Natural killer cell treated with Interleukin-12 subunit alpha and Interleukin-12 subunit beta and Interleukin-15 and Interleukin-18, amount 100 ng/mL, for 72 hours (primary cell): ENCODE measurements around the gene NDUFS3. TPM values are rescaled to one million over a fixed set of nuclear protein-coding genes. Genes with fewer than 3 reads are reported as not detected.
A peak's percentile ranks its signal among the peaks of the same experiment; 100 is the strongest.

Experiments used
- ATAC-seq, 2 donors: fragments of 150-1000 bp; cut with Tn5 transposase in 1 of 2; sonication (Bioruptor Pico), chemical (Tn5 transposase) in 1 of 2; 2 replicates each; pipeline ENCODE4 v1.10.0; 2021
- DNase-seq: peaks from one replicate; pipeline ENCODE4 v3.0.0; 2022; ENCODE audit warnings: low spot score
- H3K27ac Mint-ChIP-seq, 2 donors: 1 replicate in 1 of 2; 2 replicates in 1 of 2; pipeline ENCODE4 v1.8.0; 2022; ENCODE audit warnings: mixed read lengths in 2 of 2, mild to moderate bottlenecking in 1 of 2, moderate library complexity in 1 of 2
- H3K27me3 Mint-ChIP-seq, 2 donors: 1 replicate in 1 of 2; 2 replicates in 1 of 2; pipeline ENCODE4 v1.8.0; 2022; ENCODE audit warnings: mixed read lengths in 2 of 2
- H3K36me3 Mint-ChIP-seq: one replicate; pipeline ENCODE4 v1.8.0; 2022; ENCODE audit warnings: mixed read lengths
- H3K4me1 Mint-ChIP-seq, 2 donors: 1 replicate in 1 of 2; 2 replicates in 1 of 2; pipeline ENCODE4 v1.8.0; 2022; ENCODE audit warnings: low read depth in 2 of 2, mixed read lengths in 2 of 2, mild to moderate bottlenecking in 1 of 2
- H3K4me3 Mint-ChIP-seq: one replicate; pipeline ENCODE4 v1.8.0; 2022; ENCODE audit warnings: mixed read lengths
- H3K9me3 Mint-ChIP-seq: 2 replicates; pipeline ENCODE4 v1.8.0; 2022; ENCODE audit warnings: mixed read lengths
- total RNA-seq, 2 donors: library from RNA; stranded (reverse); gene quantifications; one replicate each; pipeline ENCODE4 v1.2.3, GENCODE V29; 2022

Gene NDUFS3
- total RNA-seq, 2 donors from 2014 or later, result 101 to 145 TPM

- no peaks in the 10 kb centered on the region for H3K9me3 Mint-ChIP-seq
- H3K27ac Mint-ChIP-seq, result no peak overlapping the region
- H3K27me3 Mint-ChIP-seq, result peaks cover 0 to 8% of the 10 kb centered on the region in 2 donors
- no peak overlapping the region for H3K4me3 Mint-ChIP-seq
- H3K4me1 Mint-ChIP-seq, result peaks cover 0 to 7% of the 10 kb centered on the region in 2 donors
- ATAC-seq (peak in 1 of 2 donors; percentile 31), DNase-seq (no peak)
- H3K36me3 Mint-ChIP-seq, result no peaks in the 10 kb centered on the region
These were observed 30.8 kb downstream of the NDUFS3 start for GRCh38 chr11:47609675-47610074.

DNA sequence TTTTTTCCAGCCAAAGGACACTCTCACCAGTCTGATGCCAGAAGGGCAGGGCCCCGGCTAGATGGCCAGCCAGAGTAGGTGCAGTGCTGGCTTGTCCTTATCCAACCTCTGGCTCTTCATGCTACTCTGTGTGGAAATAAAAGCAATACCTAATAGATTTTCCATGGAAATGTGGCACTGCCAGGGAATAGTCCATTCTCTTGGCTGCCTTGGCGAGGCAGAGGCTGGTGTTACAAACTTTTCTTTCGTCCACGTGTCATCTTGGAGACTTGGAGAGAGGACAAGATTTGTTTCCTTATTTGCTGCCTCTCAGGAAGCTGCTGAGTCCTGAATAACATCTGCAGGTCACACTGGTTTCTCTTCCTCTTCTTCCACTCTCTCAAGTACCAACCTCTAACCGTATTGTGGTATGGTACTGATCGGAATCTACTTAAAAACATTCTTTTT is 32.5 kb downstream of the NDUFS3 start:
- H3K9me3 Mint-ChIP-seq, result no peaks in the 10 kb centered on the region

DNA sequence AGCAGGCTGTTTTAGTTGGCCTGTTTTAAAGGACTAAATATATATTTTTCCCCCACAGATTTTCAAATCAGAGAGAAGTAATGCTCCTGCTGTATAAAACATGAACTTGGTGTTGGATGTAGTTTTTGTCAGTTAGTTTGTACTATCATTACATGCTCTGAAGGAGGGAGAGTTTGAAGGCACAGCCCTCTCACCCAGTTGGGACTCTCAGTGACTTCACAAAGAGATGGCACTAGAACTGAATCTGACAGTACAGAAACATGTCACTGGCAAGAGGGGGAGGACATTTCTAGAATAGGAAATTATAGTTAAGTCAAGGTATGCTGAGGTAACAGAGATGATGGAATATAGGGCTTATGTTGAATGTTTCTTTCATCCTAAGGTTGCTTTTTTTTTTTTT is 36.4 kb downstream of the NDUFS3 start:
- peaks cover 6% of the 10 kb centered on the region for H3K36me3 Mint-ChIP-seq
- peaks cover 0 to 8% of the 10 kb centered on the region in 2 donors for H3K27me3 Mint-ChIP-seq
- no peak overlapping the region for H3K27ac Mint-ChIP-seq
- no peak for ATAC-seq
- peaks cover 5 to 14% of the 10 kb centered on the region in 2 donors for H3K4me1 Mint-ChIP-seq
- DNase-seq, result no peak
- H3K9me3 Mint-ChIP-seq, result no peaks in the 10 kb centered on the region
- peak overlapping the region; percentile 38 for H3K4me3 Mint-ChIP-seq

More for the DNA sequence above, 32.5 kb downstream of the NDUFS3 start:
- no peak for ATAC-seq
- no peak for DNase-seq
- Mint-ChIP-seq H3K36me3 (no peaks in the 10 kb centered on the region), H3K4me1 (peaks cover 5 to 16% of the 10 kb centered on the region in 2 donors), H3K27ac (no peak overlapping the region), H3K27me3 (peaks cover 0 to 8% of the 10 kb centered on the region in 2 donors), H3K4me3 (no peak overlapping the region)

GRCh38 chr11:47616726-47617416 is 38.0 kb downstream of the NDUFS3 start:
- no peak for ATAC-seq
- peaks cover 0 to 8% of the 10 kb centered on the region in 2 donors for H3K27me3 Mint-ChIP-seq
- H3K4me1 Mint-ChIP-seq, result peaks cover 5 to 14% of the 10 kb centered on the region in 2 donors
- DNase-seq, result no peak
- peak overlapping the region; percentile 17 for H3K4me3 Mint-ChIP-seq
- peaks cover 6% of the 10 kb centered on the region for H3K36me3 Mint-ChIP-seq
- no peaks in the 10 kb centered on the region for H3K9me3 Mint-ChIP-seq
- H3K27ac Mint-ChIP-seq, result no peak overlapping the region

DNA sequence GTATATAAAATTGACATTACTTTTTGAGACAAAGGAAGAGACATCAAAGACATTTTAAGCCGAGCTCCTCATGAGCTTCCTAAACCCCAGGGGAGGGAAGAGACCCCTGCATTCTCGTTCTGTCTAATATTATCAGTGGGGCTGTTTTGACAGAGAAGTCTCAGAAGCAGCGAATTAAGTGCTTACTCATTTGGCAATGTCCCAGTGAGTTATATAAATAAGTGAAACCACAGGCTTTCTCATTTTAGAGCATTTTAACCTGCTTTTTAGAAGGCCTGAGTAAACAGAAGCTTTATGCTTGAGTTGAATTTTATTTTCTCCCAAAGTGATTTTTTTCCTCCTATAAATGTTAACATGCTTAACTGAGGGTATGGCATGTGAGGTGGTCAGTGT is 38.5 kb downstream of the NDUFS3 start:
- no peak for DNase-seq
- no peak for ATAC-seq
- Mint-ChIP-seq H3K4me3 (no peak overlapping the region), H3K27ac (no peak overlapping the region), H3K36me3 (peaks cover 10% of the 10 kb centered on the region), H3K27me3 (peaks cover 0 to 8% of the 10 kb centered on the region in 2 donors), H3K4me1 (peaks cover 5 to 14% of the 10 kb centered on the region in 2 donors), H3K9me3 (no peaks in the 10 kb centered on the region)

DNA sequence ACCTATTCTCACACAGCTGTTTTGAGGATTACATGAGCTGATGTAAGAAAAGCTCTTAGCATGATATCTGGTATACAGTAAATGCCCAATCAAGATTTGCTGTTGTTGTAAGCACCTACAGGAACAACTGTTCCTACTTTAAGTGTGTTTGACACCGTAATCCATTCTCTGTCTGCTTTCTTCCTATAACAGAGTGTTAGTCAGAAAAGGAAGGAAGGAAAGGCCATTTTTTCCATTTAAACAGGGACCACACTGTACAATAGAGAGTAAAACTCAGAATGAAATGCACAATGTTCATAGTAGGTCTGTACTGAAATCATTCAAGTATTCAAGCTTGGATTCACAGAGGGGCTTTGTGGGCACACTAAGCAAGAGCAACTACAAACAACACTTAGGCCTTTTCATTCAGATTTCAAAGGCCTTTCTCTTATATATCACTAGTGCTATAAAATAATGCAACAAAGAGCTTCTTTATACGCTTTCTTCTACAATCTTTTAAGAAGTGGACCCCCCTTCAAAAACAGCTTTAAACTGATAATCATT is 42.0 kb downstream of the NDUFS3 start:
- Mint-ChIP-seq H3K36me3 (peaks cover 16% of the 10 kb centered on the region), H3K27me3 (peaks cover 0 to 3% of the 10 kb centered on the region in 2 donors), H3K4me1 (peaks cover 0 to 10% of the 10 kb centered on the region in 2 donors), H3K27ac (no peak overlapping the region), H3K4me3 (no peak overlapping the region), H3K9me3 (no peaks in the 10 kb centered on the region)
- DNase-seq, result no peak
- no peak for ATAC-seq

DNA sequence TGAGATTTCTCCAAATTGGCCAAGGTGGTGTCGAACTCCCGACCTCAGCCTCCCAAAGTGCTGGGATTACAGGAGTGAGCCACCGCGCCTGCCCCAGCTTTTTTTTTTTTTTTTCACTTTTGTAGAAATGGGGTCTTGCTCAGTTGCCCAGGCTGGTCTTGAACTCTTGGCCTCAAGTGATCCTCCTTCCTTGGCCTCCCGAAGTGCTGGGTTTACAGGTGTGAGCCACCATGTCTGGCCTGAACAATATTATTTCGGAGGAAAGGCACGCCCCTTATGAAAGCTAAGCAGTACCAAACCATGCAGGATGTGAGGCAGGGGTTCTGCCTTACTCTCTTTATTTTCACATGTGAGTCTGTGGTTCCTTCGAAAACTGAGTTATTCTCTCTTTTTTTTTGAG is 47.4 kb downstream of the NDUFS3 start:
- Mint-ChIP-seq H3K36me3 (peaks cover 11% of the 10 kb centered on the region), H3K9me3 (no peaks in the 10 kb centered on the region)

GRCh38 chr11:47628026-47628425 is 49.2 kb downstream of the NDUFS3 start:
- DNase-seq (no peak), ATAC-seq (no peak)
- Mint-ChIP-seq H3K27me3 (no peaks in the 10 kb centered on the region), H3K27ac (no peak overlapping the region), H3K4me3 (no peak overlapping the region), H3K9me3 (no peaks in the 10 kb centered on the region), H3K36me3 (peaks cover 11% of the 10 kb centered on the region), H3K4me1 (no peaks in the 10 kb centered on the region)

More for the DNA sequence above, 47.4 kb downstream of the NDUFS3 start:
- ATAC-seq (no peak), DNase-seq (no peak)
- Mint-ChIP-seq H3K27me3 (no peaks in the 10 kb centered on the region), H3K4me3 (no peak overlapping the region), H3K4me1 (no peaks in the 10 kb centered on the region), H3K27ac (no peak overlapping the region)

- Mint-ChIP-seq H3K27me3 (no peaks in the 10 kb centered on the region), H3K27ac (no peak overlapping the region), H3K36me3 (peaks cover 10% of the 10 kb centered on the region), H3K4me3 (no peak overlapping the region), H3K4me1 (no peaks in the 10 kb centered on the region), H3K9me3 (no peaks in the 10 kb centered on the region)
- ATAC-seq (no peak), DNase-seq (no peak)
These were observed 52.6 kb downstream of the NDUFS3 start for GRCh38 chr11:47631473-47631872.

Other genes with a start within 250 kb of the NDUFS3 start
- not detected for gene MYBPC3, start 226.4 kb upstream of the NDUFS3 start, total RNA-seq
- 1 to 10 TPM; 2.0 to 2.5 TPM for gene SPI1, start 200.5 kb upstream of the NDUFS3 start, total RNA-seq
- gene SLC39A13, start 170.5 kb upstream of the NDUFS3 start, total RNA-seq, result 10 to 100 TPM; 20.9 to 31.3 TPM
- gene PSMC3, start 152.6 kb upstream of the NDUFS3 start, total RNA-seq, result 100 to 1,000 TPM; 175 to 216 TPM
- 1 to 10 TPM; 1.8 to 4.0 TPM for gene RAPSN, start 129.9 kb upstream of the NDUFS3 start, total RNA-seq
- 100 to 1,000 TPM; 165 to 230 TPM for gene CELF1, start 25.9 kb upstream of the NDUFS3 start, total RNA-seq
- gene PTPMT1, start 13.5 kb upstream of the NDUFS3 start, total RNA-seq, result 10 to 100 TPM; 33.1 to 57.4 TPM
- gene KBTBD4, start 104 bp upstream of the NDUFS3 start, total RNA-seq, result 10 to 100 TPM; 13.2 to 19.7 TPM
- gene FAM180B, start 7.6 kb downstream of the NDUFS3 start, total RNA-seq, result under 1 TPM; 0.31 to 0.62 TPM
- gene C1QTNF4, start 15.3 kb downstream of the NDUFS3 start, total RNA-seq, result not detected
- gene MTCH2, start 63.5 kb downstream of the NDUFS3 start, total RNA-seq, result 100 to 1,000 TPM; 102 to 124 TPM
- gene AGBL2, start 136.3 kb downstream of the NDUFS3 start, total RNA-seq, result 1 to 10 TPM; 2.4 to 2.7 TPM
- 100 to 1,000 TPM; 137 to 246 TPM for gene FNBP4, start 188.3 kb downstream of the NDUFS3 start, total RNA-seq